Vagina (tissue), 2 donors: ENCODE results near the gene ADAMTS12.

Experiments used
- POLR2A ChIP-seq, 2 donors: fragments of 450-650 bp; IDR thresholded peaks; one replicate each; pipeline ENCODE4 v1.6.1; 2017; ENCODE audit warnings: antibody characterized with exemption in 2 of 2, mild to moderate bottlenecking in 2 of 2, moderate library complexity in 2 of 2
- POLR2AphosphoS5 ChIP-seq, 2 donors: sonication (generic); formaldehyde crosslinking; IDR thresholded peaks; one replicate each; pipeline ENCODE4 v1.9.0; 2017; ENCODE audit warnings: antibody characterized with exemption in 2 of 2, mild to moderate bottlenecking in 2 of 2, low read depth in 1 of 2; ENCODE audit not compliant: insufficient read depth in 1 of 2
- TF ChIP-seq, protein P1 (sequence below), 3 experiments: fragments of 450-650 bp in 2 of 3; fragments of 200-600 bp in 1 of 3; sonication (generic) in 1 of 3; IDR thresholded peaks; one replicate each; pipeline ENCODE4 v1.5.1; 2017 to 2019; ENCODE audit warnings: antibody characterized with exemption in 3 of 3, mild to moderate bottlenecking in 2 of 3, moderate library complexity in 2 of 3

DNA sequence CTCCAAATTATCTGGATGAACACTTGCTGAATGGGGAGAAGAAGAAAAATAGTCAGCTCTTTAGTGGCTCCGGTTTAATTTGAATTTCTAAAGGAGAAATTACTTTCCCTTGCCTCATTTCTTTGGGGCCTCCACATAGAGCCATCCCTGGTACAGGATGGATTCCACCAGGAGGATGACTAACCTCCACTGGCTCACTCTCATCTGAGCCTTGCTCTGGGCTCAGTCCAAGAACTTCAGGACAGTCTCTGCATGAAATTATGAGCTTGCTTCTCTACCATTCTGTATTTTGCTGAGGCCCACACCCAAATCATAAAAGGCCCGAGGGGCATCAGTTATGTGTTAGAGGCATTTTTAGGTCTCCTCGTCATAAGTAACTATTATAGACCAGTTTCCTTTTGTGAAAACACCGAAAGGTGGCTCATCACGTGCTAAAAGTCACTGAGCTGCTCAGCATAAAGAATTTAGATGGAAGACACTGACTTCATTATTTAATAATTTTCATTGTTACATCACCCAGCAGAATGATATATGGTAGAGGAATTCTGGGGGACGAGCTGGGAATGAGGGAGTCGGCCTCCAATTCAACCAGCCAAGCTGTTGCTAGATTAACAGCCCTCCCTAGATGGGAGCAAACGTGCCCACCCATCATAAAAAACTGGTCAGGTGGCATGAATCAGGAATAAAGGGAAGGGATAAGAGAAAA lies 228.9 kb downstream of the ADAMTS12 start:
- TF ChIP-seq, protein P1, sequence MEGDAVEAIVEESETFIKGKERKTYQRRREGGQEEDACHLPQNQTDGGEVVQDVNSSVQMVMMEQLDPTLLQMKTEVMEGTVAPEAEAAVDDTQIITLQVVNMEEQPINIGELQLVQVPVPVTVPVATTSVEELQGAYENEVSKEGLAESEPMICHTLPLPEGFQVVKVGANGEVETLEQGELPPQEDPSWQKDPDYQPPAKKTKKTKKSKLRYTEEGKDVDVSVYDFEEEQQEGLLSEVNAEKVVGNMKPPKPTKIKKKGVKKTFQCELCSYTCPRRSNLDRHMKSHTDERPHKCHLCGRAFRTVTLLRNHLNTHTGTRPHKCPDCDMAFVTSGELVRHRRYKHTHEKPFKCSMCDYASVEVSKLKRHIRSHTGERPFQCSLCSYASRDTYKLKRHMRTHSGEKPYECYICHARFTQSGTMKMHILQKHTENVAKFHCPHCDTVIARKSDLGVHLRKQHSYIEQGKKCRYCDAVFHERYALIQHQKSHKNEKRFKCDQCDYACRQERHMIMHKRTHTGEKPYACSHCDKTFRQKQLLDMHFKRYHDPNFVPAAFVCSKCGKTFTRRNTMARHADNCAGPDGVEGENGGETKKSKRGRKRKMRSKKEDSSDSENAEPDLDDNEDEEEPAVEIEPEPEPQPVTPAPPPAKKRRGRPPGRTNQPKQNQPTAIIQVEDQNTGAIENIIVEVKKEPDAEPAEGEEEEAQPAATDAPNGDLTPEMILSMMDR (IDR thresholded peaks at IDR 0.05), result no peak
- TF ChIP-seq POLR2A (IDR thresholded peaks at IDR 0.05), result no peak
- no peak for TF ChIP-seq POLR2AphosphoS5 (IDR thresholded peaks at IDR 0.05; ENCODE audit: insufficient read depth in 1 of 2, low read depth in 1 of 2)
